ENCODE measurements around the gene PRDM7. TPM values are rescaled to one million over a fixed set of nuclear protein-coding genes. Genes with fewer than 3 reads are reported as not detected.

PRDM7 gene
- polyA plus RNA-seq, 1 donor from 2014 or later: not detected

DNA sequence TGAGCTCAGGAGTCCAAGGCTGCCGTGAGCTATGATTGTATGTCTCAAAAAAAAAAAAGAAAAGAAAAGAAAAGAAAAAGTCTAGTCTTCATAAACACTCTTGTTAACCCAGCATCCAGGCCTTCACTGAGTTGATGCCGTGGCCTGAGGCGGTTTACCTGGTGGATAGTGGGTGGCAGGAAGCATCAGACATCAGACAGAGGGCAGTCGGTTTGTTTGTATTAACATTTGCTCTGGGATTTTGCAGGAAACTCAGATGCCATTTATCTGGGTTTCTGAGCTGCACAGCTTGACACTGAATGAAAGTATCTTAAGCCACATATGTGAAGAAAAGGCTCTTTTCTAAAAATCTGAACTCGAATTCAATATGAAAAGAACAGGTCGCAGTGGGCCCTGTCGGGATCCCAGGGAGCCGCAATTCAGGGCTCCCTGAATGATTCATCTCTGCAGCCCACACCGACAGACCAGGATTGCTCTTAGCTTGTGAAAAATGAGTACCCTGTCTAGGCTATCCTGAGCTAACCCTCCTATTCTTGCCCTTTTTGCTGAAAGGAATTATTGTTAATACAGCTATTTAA, 56.8 kb downstream of the PRDM7 start:
- no peaks in the 10 kb centered on the region for H3K36me3 ChIP-seq (ENCODE audit: insufficient read depth, low read length)
- peak overlapping the region; percentile 91 for H3K4me2 ChIP-seq (ENCODE audit: low read length)
- H3K27me3 ChIP-seq (ENCODE audit: insufficient read depth, low read depth, low read length): peaks cover 9% of the 10 kb centered on the region
- no peak overlapping the region for H3K27ac ChIP-seq (ENCODE audit: low read length)
- peak overlapping the region; percentile 71 for H3K9ac ChIP-seq (ENCODE audit: low read length)
- no peaks in the 10 kb centered on the region for H3F3A ChIP-seq (ENCODE audit: insufficient read depth, low read length, poor library complexity, severe bottlenecking)
- no peaks in the 10 kb centered on the region for H3K79me2 ChIP-seq (replicated peaks; ENCODE audit: insufficient read depth, low read length)
- H2AFZ ChIP-seq (ENCODE audit: low read depth, low read length): peak overlapping the region; percentile 51
- H3K4me3 ChIP-seq (ENCODE audit: low read length): peak overlapping the region; percentile 71
- H3K9me2 ChIP-seq (ENCODE audit: insufficient read depth, low read length): no peaks in the 10 kb centered on the region
- no peaks in the 10 kb centered on the region for H4K20me1 ChIP-seq (ENCODE audit: insufficient read depth)
- H3K9me3 ChIP-seq (ENCODE audit: low read length): no peaks in the 10 kb centered on the region
- no peak for TF ChIP-seq TAF1 (IDR thresholded peaks at IDR 0.05; ENCODE audit: low read depth)
- TF ChIP-seq POLR2AphosphoS5 (IDR thresholded peaks at IDR 0.05): no peak
- TF ChIP-seq SMC3 (conservative IDR thresholded peaks at IDR 0.05; ENCODE audit: poor library complexity): no peak
- TF ChIP-seq, protein P1, sequence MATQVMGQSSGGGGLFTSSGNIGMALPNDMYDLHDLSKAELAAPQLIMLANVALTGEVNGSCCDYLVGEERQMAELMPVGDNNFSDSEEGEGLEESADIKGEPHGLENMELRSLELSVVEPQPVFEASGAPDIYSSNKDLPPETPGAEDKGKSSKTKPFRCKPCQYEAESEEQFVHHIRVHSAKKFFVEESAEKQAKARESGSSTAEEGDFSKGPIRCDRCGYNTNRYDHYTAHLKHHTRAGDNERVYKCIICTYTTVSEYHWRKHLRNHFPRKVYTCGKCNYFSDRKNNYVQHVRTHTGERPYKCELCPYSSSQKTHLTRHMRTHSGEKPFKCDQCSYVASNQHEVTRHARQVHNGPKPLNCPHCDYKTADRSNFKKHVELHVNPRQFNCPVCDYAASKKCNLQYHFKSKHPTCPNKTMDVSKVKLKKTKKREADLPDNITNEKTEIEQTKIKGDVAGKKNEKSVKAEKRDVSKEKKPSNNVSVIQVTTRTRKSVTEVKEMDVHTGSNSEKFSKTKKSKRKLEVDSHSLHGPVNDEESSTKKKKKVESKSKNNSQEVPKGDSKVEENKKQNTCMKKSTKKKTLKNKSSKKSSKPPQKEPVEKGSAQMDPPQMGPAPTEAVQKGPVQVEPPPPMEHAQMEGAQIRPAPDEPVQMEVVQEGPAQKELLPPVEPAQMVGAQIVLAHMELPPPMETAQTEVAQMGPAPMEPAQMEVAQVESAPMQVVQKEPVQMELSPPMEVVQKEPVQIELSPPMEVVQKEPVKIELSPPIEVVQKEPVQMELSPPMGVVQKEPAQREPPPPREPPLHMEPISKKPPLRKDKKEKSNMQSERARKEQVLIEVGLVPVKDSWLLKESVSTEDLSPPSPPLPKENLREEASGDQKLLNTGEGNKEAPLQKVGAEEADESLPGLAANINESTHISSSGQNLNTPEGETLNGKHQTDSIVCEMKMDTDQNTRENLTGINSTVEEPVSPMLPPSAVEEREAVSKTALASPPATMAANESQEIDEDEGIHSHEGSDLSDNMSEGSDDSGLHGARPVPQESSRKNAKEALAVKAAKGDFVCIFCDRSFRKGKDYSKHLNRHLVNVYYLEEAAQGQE (IDR thresholded peaks at IDR 0.05; ENCODE audit: borderline replicate concordance): no peak
- TF ChIP-seq, protein P2, sequence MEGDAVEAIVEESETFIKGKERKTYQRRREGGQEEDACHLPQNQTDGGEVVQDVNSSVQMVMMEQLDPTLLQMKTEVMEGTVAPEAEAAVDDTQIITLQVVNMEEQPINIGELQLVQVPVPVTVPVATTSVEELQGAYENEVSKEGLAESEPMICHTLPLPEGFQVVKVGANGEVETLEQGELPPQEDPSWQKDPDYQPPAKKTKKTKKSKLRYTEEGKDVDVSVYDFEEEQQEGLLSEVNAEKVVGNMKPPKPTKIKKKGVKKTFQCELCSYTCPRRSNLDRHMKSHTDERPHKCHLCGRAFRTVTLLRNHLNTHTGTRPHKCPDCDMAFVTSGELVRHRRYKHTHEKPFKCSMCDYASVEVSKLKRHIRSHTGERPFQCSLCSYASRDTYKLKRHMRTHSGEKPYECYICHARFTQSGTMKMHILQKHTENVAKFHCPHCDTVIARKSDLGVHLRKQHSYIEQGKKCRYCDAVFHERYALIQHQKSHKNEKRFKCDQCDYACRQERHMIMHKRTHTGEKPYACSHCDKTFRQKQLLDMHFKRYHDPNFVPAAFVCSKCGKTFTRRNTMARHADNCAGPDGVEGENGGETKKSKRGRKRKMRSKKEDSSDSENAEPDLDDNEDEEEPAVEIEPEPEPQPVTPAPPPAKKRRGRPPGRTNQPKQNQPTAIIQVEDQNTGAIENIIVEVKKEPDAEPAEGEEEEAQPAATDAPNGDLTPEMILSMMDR (IDR thresholded peaks at IDR 0.05; ENCODE audit: poor library complexity, severe bottlenecking): no peak
- no peak for TF ChIP-seq RAD21 (conservative IDR thresholded peaks at IDR 0.05)
- no peak for TF ChIP-seq EZH2 (IDR thresholded peaks at IDR 0.05; ENCODE audit: borderline replicate concordance, insufficient read depth, low read length, poor library complexity, severe bottlenecking)
- no peak for TF ChIP-seq EP300 (conservative IDR thresholded peaks at IDR 0.05; ENCODE audit: poor library complexity, severe bottlenecking)
- TF ChIP-seq MXI1 (conservative IDR thresholded peaks at IDR 0.05; ENCODE audit: poor library complexity, severe bottlenecking): no peak

DNA sequence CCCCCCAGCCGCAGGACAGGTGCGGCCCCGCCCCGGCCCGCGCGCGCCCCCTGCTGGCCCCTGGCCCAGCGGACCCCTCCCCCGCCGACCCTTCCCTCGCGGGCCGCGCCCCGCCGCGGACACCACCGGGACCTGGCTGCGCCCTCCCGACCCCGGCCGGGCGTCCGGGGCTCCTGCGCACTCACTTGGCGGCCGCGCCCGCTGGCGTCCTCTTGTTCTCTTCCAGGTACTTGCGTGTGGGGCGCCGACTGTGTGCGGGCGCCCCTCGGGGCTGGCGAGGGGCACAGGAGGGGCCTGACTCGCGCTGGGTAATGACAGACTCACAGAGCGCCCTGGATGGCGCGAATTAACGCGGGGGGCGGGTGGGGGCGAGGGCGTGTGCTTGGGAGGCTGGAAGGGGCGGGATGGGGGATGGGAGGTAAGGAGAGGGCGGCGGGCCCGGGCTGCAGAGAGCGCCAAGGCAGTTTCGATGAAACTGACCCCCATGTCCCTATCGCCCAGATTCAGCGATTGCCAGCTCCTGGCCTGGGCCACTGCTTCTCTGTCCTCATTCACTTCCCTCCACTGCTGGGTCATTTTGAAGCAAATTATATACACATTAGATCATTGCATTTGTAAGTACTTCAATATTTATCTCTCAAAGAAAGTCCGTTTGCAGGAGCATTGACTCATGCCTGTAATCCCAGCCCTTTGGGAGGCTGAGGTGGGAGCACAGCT, 57.4 kb downstream of the PRDM7 start:
- Histone ChIP-seq H3K9me3 (ENCODE audit: low read length) (no peaks in the 10 kb centered on the region), H3K9me2 (ENCODE audit: insufficient read depth, low read length) (no peaks in the 10 kb centered on the region), H3K79me2 (replicated peaks; ENCODE audit: insufficient read depth, low read length) (no peaks in the 10 kb centered on the region), H3K4me3 (ENCODE audit: low read length) (peak overlapping the region; percentile 71), H3K4me2 (ENCODE audit: low read length) (peak overlapping the region; percentile 91), H3K27me3 (ENCODE audit: insufficient read depth, low read depth, low read length) (peaks cover 9% of the 10 kb centered on the region), H3K9ac (ENCODE audit: low read length) (peak overlapping the region; percentile 71), H3F3A (ENCODE audit: insufficient read depth, low read length, poor library complexity, severe bottlenecking) (no peaks in the 10 kb centered on the region), H3K27ac (ENCODE audit: low read length) (no peak overlapping the region), H4K20me1 (ENCODE audit: insufficient read depth) (no peaks in the 10 kb centered on the region), H2AFZ (ENCODE audit: low read depth, low read length) (peak overlapping the region; percentile 51), H3K36me3 (ENCODE audit: insufficient read depth, low read length) (no peaks in the 10 kb centered on the region)
- TF ChIP-seq POLR2AphosphoS5 (IDR thresholded peaks at IDR 0.05) (no peak), MXI1 (conservative IDR thresholded peaks at IDR 0.05; ENCODE audit: poor library complexity, severe bottlenecking) (peak; percentile 20), RAD21 (conservative IDR thresholded peaks at IDR 0.05) (no peak), SMC3 (conservative IDR thresholded peaks at IDR 0.05; ENCODE audit: poor library complexity) (peak; percentile 32), EZH2 (IDR thresholded peaks at IDR 0.05; ENCODE audit: borderline replicate concordance, insufficient read depth, low read length, poor library complexity, severe bottlenecking) (no peak)
- TF ChIP-seq, protein P2 (IDR thresholded peaks at IDR 0.05; ENCODE audit: poor library complexity, severe bottlenecking): peak; percentile 71
- TF ChIP-seq, protein P1 (IDR thresholded peaks at IDR 0.05; ENCODE audit: borderline replicate concordance): no peak

Measured in neural cell (in vitro differentiated cells).